ENCODE measurements around the gene ANKRD7.
"Not testable (repeated sequence)": the region's sequence is repeated elsewhere in the genome, so short reads cannot be mapped to it uniquely, and the experiment has no call there.

ANKRD7 gene

GRCh38 chr7:118233799-118234198, 9.3 kb downstream of the ANKRD7 start:
- H3K23ac ChIP-seq (ENCODE audit: low read length in 2 of 2) = no peak overlapping the region
- H2BK120ac ChIP-seq (ENCODE audit: low read depth, low read length) = no peak overlapping the region
- H3K36me3 ChIP-seq (ENCODE audit: control insufficient read depth in 1 of 2, insufficient read depth in 2 of 2, low read depth in 1 of 2, low read length in 2 of 2) = no peaks in the 10 kb centered on the region
- no peak overlapping the region for H2AK5ac ChIP-seq (ENCODE audit: low read length, severe bottlenecking)
- H3K9ac ChIP-seq (ENCODE audit: low read length) = no peak overlapping the region
- no peak overlapping the region for H4K91ac ChIP-seq (ENCODE audit: low read length)
- H3K4ac ChIP-seq (ENCODE audit: low read depth in 1 of 2, low read length in 2 of 2) = no peak overlapping the region
- no peaks in the 10 kb centered on the region for H3K79me1 ChIP-seq (replicated peaks; ENCODE audit: low read length, poor library complexity, severe bottlenecking)
- H2BK12ac ChIP-seq (ENCODE audit: low read length in 2 of 2) = no peak overlapping the region
- no peaks in the 10 kb centered on the region for H3K27me3 ChIP-seq (ENCODE audit: control insufficient read depth in 1 of 2, insufficient read depth in 1 of 2, low read length in 2 of 2)
- no peak overlapping the region for H4K8ac ChIP-seq (ENCODE audit: low read length)
- no peak overlapping the region for H3K27ac ChIP-seq (ENCODE audit: low read length, poor library complexity, severe bottlenecking)
- H3K4me1 ChIP-seq (ENCODE audit: control insufficient read depth, insufficient read depth, low read depth, low read length) = no peaks in the 10 kb centered on the region
- H2AFZ ChIP-seq (ENCODE audit: low read depth, low read length) = no peak overlapping the region
- H2BK5ac ChIP-seq (ENCODE audit: low read depth, low read length, poor library complexity, severe bottlenecking) = no peak overlapping the region
- H3K18ac ChIP-seq (ENCODE audit: low read depth in 1 of 2, low read length in 2 of 2) = no peak overlapping the region
- no peak for DNase-seq
- no peak overlapping the region for H3K14ac ChIP-seq (ENCODE audit: low read length in 2 of 2)
- H3K9me3 ChIP-seq (ENCODE audit: control insufficient read depth, low read length) = no peaks in the 10 kb centered on the region
- H3K4me2 ChIP-seq (ENCODE audit: low read length, poor library complexity, severe bottlenecking) = no peak overlapping the region
- WGBS = no CpG with 5 or more reads among the region's 1 CpG
- no peak overlapping the region for H3K4me3 ChIP-seq (ENCODE audit: insufficient read depth in 1 of 2, low read depth in 1 of 2, low read length in 2 of 2)
- H2BK15ac ChIP-seq (ENCODE audit: low read depth, poor library complexity, severe bottlenecking) = no peak overlapping the region

- no peak overlapping the region for H2BK15ac ChIP-seq (ENCODE audit: low read depth, poor library complexity, severe bottlenecking)
- no peak overlapping the region for H3K23ac ChIP-seq (ENCODE audit: low read length in 2 of 2)
- H4K8ac ChIP-seq (ENCODE audit: low read length) = no peak overlapping the region
- H2BK5ac ChIP-seq (ENCODE audit: low read depth, low read length, poor library complexity, severe bottlenecking) = no peak overlapping the region
- no peak overlapping the region for H2BK12ac ChIP-seq (ENCODE audit: low read length in 2 of 2)
- 82% methylated on average over 2 of the region's 3 CpGs for WGBS
- H2BK120ac ChIP-seq (ENCODE audit: low read depth, low read length) = no peak overlapping the region
- H3K4me1 ChIP-seq (ENCODE audit: control insufficient read depth, insufficient read depth, low read depth, low read length) = no peaks in the 10 kb centered on the region
- H3K9ac ChIP-seq (ENCODE audit: low read length) = no peak overlapping the region
- no peak for DNase-seq
- H3K27me3 ChIP-seq (ENCODE audit: control insufficient read depth in 1 of 2, insufficient read depth in 1 of 2, low read length in 2 of 2) = no peaks in the 10 kb centered on the region
- no peak overlapping the region for H3K27ac ChIP-seq (ENCODE audit: low read length, poor library complexity, severe bottlenecking)
- no peak overlapping the region for H4K91ac ChIP-seq (ENCODE audit: low read length)
- no peak overlapping the region for H2AFZ ChIP-seq (ENCODE audit: low read depth, low read length)
- H3K4me3 ChIP-seq (ENCODE audit: insufficient read depth in 1 of 2, low read depth in 1 of 2, low read length in 2 of 2) = no peak overlapping the region
- H3K36me3 ChIP-seq (ENCODE audit: control insufficient read depth in 1 of 2, insufficient read depth in 2 of 2, low read depth in 1 of 2, low read length in 2 of 2) = no peaks in the 10 kb centered on the region
- no peak overlapping the region for H3K18ac ChIP-seq (ENCODE audit: low read depth in 1 of 2, low read length in 2 of 2)
- H3K9me3 ChIP-seq (ENCODE audit: control insufficient read depth, low read length) = no peaks in the 10 kb centered on the region
- H3K4ac ChIP-seq (ENCODE audit: low read depth in 1 of 2, low read length in 2 of 2) = no peak overlapping the region
- H3K79me1 ChIP-seq (replicated peaks; ENCODE audit: low read length, poor library complexity, severe bottlenecking) = no peaks in the 10 kb centered on the region
- no peak overlapping the region for H2AK5ac ChIP-seq (ENCODE audit: low read length, severe bottlenecking)
- H3K14ac ChIP-seq (ENCODE audit: low read length in 2 of 2) = peak overlapping the region in 1 of 2 experiments; percentile 91
- no peak overlapping the region for H3K4me2 ChIP-seq (ENCODE audit: low read length, poor library complexity, severe bottlenecking)
Measured at GRCh38 chr7:118239014-118239413, 14.5 kb downstream of the ANKRD7 start.

GRCh38 chr7:118240320-118240719, 15.8 kb downstream of the ANKRD7 start:
- not testable (repeated sequence) for H4K8ac ChIP-seq (ENCODE audit: low read length); DNase-seq; H2BK5ac ChIP-seq (ENCODE audit: low read depth, low read length, poor library complexity, severe bottlenecking); H2AFZ ChIP-seq (ENCODE audit: low read depth, low read length); H3K4me2 ChIP-seq (ENCODE audit: low read length, poor library complexity, severe bottlenecking); H3K79me1 ChIP-seq (replicated peaks; ENCODE audit: low read length, poor library complexity, severe bottlenecking); H3K27ac ChIP-seq (ENCODE audit: low read length, poor library complexity, severe bottlenecking); H3K9ac ChIP-seq (ENCODE audit: low read length); H2BK12ac ChIP-seq (ENCODE audit: low read length in 2 of 2); H3K4me1 ChIP-seq (ENCODE audit: control insufficient read depth, insufficient read depth, low read depth, low read length); H2AK5ac ChIP-seq (ENCODE audit: low read length, severe bottlenecking); H3K4ac ChIP-seq (ENCODE audit: low read depth in 1 of 2, low read length in 2 of 2); H3K36me3 ChIP-seq (ENCODE audit: control insufficient read depth in 1 of 2, insufficient read depth in 2 of 2, low read depth in 1 of 2, low read length in 2 of 2); H2BK120ac ChIP-seq (ENCODE audit: low read depth, low read length); H3K23ac ChIP-seq (ENCODE audit: low read length in 2 of 2); H3K14ac ChIP-seq (ENCODE audit: low read length in 2 of 2); H3K18ac ChIP-seq (ENCODE audit: low read depth in 1 of 2, low read length in 2 of 2); H3K9me3 ChIP-seq (ENCODE audit: control insufficient read depth, low read length); H4K91ac ChIP-seq (ENCODE audit: low read length); H2BK15ac ChIP-seq (ENCODE audit: low read depth, poor library complexity, severe bottlenecking); H3K27me3 ChIP-seq (ENCODE audit: control insufficient read depth in 1 of 2, insufficient read depth in 1 of 2, low read length in 2 of 2); H3K4me3 ChIP-seq (ENCODE audit: insufficient read depth in 1 of 2, low read depth in 1 of 2, low read length in 2 of 2)
- no CpG with 5 or more reads among the region's 2 CpGs for WGBS

- WGBS = no CpG with 5 or more reads among the region's 1 CpG
- no peak overlapping the region for H2BK5ac ChIP-seq (ENCODE audit: low read depth, low read length, poor library complexity, severe bottlenecking)
- no peaks in the 10 kb centered on the region for H3K9me3 ChIP-seq (ENCODE audit: control insufficient read depth, low read length)
- no peak overlapping the region for H3K4me2 ChIP-seq (ENCODE audit: low read length, poor library complexity, severe bottlenecking)
- H3K79me1 ChIP-seq (replicated peaks; ENCODE audit: low read length, poor library complexity, severe bottlenecking) = no peaks in the 10 kb centered on the region
- H3K23ac ChIP-seq (ENCODE audit: low read length in 2 of 2) = no peak overlapping the region
- no peak overlapping the region for H2AK5ac ChIP-seq (ENCODE audit: low read length, severe bottlenecking)
- no peak overlapping the region for H3K4ac ChIP-seq (ENCODE audit: low read depth in 1 of 2, low read length in 2 of 2)
- H3K18ac ChIP-seq (ENCODE audit: low read depth in 1 of 2, low read length in 2 of 2) = no peak overlapping the region
- no peak overlapping the region for H2BK15ac ChIP-seq (ENCODE audit: low read depth, poor library complexity, severe bottlenecking)
- no peak overlapping the region for H3K9ac ChIP-seq (ENCODE audit: low read length)
- H3K4me3 ChIP-seq (ENCODE audit: insufficient read depth in 1 of 2, low read depth in 1 of 2, low read length in 2 of 2) = no peak overlapping the region
- no peaks in the 10 kb centered on the region for H3K36me3 ChIP-seq (ENCODE audit: control insufficient read depth in 1 of 2, insufficient read depth in 2 of 2, low read depth in 1 of 2, low read length in 2 of 2)
- no peak overlapping the region for H4K8ac ChIP-seq (ENCODE audit: low read length)
- no peak overlapping the region for H3K27ac ChIP-seq (ENCODE audit: low read length, poor library complexity, severe bottlenecking)
- H4K91ac ChIP-seq (ENCODE audit: low read length) = no peak overlapping the region
- H2AFZ ChIP-seq (ENCODE audit: low read depth, low read length) = no peak overlapping the region
- H3K14ac ChIP-seq (ENCODE audit: low read length in 2 of 2) = no peak overlapping the region
- no peak for DNase-seq
- H3K27me3 ChIP-seq (ENCODE audit: control insufficient read depth in 1 of 2, insufficient read depth in 1 of 2, low read length in 2 of 2) = no peaks in the 10 kb centered on the region
- peaks cover 2% of the 10 kb centered on the region for H3K4me1 ChIP-seq (ENCODE audit: control insufficient read depth, insufficient read depth, low read depth, low read length)
- no peak overlapping the region for H2BK12ac ChIP-seq (ENCODE audit: low read length in 2 of 2)
- no peak overlapping the region for H2BK120ac ChIP-seq (ENCODE audit: low read depth, low read length)
Measured at GRCh38 chr7:118243695-118244094, 19.2 kb downstream of the ANKRD7 start.
